ENCODE data around the gene STK39. TPM values are rescaled to one million over a fixed set of nuclear protein-coding genes. Genes with fewer than 3 reads are reported as not detected.

STK39 gene
- total RNA-seq, 1 donor from 2014 or later: 45.9 TPM

DNA sequence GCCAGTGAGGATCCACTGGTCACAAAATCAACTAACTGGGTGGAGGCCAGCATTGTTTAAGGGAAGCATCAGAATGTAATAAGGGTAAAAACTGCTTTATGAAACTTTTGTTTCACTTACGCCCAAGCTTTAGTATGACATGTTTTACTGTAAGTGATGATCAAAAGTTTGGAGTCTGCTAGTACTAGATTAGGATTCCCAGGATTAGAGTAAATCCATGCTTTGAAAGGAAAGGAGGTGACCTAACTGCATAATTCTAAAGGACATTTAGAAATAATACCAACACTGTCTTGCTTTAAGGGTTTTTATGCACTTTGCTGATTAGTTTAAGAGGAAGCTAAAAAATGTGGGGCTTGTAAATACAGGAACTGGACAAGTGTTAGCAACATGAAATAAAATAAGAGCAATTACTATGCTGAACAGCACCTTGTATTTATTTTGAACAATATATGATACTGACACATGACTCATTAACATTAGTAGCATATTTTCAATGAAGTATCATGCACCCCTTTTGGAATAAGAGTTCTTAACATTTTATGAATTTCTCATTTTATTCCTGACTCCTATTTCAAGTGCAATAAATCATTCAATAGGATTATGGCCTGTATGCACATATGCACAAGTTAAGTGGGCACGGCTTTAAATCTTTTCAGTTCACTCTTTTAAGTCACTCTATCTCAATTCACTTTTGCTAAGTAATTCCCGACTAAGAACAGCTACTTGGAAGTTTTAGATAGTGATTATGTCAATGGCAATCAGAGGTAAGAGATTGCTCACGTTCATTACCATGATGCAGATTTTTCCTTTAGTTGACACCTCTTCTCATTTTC, 62.5 kb downstream of the STK39 start:
- DNase-seq (ENCODE audit: low read depth): no peak

DNA sequence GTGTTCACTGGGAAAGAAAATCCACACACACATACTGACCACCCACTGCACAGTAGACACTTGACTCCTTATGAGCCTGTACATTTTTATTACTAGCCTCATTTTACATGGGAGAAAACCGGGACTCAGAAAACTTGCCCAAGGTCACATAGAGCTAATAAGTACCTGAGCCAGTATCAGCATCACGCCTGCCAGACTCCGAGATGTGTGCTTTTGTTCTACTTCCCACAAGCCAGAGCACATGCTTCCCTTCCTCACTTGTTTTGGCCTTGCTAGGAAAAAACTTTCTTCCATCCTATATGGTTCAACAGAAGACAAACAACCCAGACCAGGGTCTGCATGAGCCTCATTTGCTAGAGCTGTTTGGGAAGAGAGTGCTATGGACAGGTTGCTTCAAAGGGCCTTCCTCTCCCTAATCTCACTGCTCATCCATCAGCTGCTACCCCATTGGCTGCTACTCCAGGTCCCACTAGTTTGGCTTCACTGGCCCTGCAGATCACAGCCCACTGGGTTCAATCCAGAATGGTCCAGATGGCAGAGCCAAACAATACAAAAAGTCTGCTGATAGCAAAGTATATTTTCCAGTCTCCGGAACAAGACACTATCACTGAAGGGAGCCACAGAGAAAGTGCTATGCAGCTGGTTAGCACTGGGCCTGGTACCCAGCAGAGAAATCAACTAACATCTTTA, 63.9 kb downstream of the STK39 start:
- DNase-seq (ENCODE audit: low read depth): no peak

DNA sequence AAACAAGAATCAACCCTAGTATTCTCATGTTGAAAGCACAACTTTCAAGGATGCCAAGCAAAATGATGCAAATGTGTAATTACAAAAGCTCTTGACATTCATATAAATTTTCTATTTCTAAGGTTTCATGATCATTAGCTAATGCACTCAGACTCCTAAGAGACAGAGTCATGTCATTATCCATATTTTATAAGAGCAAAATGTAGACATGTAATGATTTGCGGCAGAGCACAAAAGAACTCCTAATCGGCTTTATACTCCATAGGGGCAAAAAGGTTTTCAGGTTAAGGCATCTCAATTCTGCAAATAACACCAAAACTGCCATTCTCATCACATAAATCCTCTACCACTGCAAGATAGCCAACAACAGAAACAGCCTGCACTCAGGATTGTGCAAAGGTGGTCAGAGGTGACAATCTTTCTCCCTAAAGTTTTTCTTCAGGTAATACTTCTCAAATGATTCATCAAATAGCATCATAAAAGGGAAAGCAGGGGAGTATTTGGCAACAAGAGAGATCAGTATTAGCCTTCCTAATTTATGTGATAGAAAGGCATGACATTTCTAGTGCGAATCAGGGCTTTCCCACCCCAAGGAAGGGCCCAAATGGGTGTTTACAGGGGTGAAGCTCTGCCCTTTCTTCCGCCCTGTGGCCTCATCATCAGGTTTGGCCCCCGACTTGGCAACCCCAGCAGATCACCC, 64.7 kb downstream of the STK39 start:
- DNase-seq (ENCODE audit: low read depth): no peak

DNA sequence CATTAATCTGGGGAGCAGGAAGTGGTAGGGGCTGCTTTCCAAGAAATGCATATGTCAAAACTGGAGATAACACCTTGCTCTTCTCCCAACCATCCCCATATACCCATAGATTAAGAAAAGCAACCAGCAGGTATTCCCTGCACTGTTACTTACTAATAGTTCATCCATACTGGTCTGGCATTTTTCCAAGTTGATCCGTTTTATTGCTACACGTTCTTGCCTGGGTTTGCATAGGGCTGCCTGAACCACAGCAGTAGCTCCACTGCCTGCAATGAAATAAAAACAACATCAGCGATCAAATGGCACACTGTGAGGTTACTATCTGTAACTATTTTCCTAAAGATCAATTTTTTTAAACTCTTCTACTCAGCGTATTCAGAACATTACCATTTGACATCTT, 65.6 kb downstream of the STK39 start:
- no peak for DNase-seq (ENCODE audit: low read depth)

DNA sequence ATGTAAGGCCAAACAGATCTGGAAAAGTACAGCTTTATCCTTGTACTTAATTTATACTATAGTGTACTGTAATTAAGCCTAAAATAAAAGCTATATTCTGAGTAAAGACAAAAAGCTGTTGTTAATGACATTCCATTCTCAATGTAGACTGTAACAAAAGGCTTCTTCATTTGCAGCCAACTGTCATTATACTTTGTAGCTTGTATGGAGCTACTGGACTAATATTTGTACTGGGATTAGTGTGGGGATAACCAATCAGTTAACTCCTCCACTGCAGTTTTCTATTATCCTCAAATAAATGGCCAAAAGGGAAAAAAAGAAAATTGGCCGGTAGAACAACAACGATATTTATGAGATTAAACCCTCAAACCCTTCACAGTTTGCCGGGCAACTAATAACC, 66.5 kb downstream of the STK39 start:
- DNase-seq (ENCODE audit: low read depth): no peak

DNA sequence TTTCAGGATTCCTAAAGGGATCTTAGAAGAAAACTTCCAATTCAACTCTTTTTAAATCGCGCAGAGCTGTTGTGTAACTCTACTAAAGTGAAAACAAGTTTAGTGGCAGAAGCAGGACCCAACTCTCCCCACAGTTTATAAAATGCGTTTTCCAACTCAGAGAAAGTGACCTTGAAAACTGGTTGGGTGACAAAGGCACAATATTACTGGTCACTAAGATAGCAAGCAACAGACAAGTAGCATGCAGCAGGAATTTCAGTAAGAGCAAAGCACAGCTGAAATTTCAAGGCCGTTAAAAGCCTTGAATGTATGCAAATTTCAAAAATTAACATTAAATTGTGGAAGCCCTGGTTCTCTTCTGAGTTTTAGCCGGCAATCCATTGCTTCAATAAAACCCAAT, 66.9 kb downstream of the STK39 start:
- no peak for DNase-seq (ENCODE audit: low read depth)

DNA sequence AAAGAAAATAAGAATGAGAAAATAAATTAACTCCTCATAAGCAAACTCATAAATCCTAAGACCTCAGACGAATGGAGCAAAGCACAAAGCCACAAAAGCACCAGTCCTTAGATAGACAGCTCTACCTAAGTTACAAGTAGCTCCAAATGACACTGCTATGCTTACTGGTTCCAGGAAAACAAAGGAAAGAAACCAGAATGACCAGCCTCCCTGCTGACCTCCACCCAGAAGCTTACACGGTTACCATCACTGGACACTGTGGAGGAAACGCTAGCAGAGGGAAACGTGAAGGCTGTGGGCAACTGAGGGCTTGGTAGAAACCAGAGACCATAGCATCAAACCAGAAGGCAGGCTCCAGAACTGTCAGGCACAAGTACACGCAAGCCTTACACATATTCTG, 67.8 kb downstream of the STK39 start:
- DNase-seq (ENCODE audit: low read depth): no peak

DNA sequence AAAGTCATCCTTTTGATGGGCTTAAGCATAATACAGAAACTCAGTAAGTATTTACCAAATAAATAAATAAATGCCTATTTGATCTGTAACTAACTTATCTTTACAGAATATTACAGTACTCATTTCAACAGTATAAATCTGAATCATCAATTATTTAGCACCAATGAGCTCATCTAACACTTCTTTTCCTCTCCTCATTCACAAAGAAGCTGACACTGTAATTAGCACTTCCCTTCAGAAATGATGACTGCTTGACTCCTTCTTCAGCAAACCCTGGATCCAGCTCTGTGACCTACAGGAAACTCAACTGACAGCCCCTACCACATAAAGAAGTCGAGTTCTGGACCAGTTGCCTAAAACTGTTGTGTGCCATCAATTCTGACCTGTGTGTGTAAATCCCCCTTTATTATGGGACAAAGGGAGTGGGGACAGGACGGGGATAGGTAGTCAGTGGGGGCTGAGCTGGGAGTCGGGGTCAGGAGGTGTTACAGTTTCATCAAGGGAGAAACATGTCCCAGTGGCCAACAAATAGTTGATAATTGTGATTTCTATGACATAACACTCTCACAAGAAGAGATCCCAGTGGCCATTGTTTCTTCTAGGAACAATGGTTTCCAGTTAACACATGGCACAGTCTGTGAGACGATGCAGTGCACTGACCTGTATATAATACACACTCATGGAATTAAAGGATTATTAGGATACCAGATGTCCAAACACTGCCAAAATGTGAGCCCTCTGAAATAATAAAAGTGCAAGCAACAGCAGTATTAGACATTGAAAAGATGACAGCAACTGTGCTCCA, 68.7 kb downstream of the STK39 start:
- DNase-seq (ENCODE audit: low read depth): no peak

DNA sequence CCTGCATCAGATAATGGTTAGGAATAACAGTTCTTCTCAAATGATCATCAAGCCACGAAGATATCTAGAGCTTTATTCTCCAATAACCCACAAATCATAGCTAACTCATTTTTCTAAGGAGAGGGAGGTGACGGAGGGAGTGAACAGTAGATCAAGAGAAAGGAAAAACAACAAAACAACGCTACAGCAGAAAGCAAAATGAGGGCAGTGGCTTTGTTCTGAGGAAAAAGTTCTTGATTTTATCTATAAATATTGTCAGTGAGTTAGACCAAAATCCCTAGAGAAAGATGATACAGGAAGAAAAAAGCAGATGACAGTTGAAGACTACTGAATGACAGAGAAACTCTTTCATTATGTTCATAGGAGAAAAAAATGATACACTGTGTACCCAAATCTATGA, 71.0 kb downstream of the STK39 start:
- DNase-seq (ENCODE audit: low read depth): no peak

DNA sequence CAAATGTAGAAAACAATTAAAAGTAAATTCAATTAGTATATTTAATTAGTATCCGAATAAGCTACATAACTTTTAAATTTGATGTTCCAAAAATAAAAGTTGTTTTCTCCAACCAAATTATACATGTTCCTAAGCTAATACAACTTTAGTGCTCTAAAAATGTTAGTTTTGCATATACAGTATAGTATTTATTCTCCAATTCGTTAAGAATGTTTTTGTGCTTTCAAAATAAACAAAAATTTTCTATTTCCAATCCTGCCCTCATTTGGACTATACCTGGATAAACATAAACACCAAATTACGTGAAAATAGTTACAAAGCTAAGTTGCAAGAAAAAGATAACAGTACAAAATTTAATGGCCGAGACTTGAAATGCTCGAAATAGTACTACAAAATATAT, 71.9 kb downstream of the STK39 start:
- DNase-seq (ENCODE audit: low read depth): no peak

DNA sequence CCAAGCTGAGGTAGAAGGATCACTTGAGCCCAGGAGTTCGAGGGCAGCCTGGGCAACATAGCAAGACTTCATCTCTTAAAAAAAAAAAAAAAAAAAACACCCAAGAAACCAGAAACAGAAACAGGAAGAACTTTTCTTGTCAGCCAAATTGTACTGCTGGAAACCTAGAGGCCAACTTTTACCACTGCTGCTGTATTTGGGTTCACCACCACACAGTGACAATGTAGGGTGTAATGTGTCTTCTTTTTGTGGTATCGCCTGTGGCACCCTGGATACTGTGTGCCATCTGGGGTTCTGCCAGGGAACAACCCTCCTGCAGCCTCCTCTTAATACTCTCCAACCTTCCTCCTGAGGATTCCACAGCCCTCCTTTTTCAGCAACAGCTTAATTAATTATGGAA, 72.6 kb downstream of the STK39 start:
- peak; percentile 71 for DNase-seq (ENCODE audit: low read depth)

DNA sequence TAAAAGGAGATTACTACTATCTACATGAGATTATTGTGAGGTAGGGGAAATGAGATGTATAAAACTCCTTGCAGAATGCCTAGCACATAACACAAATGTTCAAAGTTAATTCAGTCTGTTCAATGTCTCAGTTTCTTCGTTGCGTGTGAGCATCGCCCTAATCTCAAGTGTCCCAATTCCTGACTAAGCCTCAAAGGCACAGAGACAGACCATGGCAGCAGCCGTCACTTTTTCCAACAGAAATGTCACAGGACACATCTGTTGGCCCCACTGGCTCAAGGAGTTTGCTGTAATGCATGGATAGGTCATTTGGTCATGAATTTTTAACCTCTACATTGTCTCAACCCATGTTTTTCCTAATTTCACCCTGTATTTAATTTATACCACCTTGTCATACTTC, 75.3 kb downstream of the STK39 start:
- no peak for DNase-seq (ENCODE audit: low read depth)

DNA sequence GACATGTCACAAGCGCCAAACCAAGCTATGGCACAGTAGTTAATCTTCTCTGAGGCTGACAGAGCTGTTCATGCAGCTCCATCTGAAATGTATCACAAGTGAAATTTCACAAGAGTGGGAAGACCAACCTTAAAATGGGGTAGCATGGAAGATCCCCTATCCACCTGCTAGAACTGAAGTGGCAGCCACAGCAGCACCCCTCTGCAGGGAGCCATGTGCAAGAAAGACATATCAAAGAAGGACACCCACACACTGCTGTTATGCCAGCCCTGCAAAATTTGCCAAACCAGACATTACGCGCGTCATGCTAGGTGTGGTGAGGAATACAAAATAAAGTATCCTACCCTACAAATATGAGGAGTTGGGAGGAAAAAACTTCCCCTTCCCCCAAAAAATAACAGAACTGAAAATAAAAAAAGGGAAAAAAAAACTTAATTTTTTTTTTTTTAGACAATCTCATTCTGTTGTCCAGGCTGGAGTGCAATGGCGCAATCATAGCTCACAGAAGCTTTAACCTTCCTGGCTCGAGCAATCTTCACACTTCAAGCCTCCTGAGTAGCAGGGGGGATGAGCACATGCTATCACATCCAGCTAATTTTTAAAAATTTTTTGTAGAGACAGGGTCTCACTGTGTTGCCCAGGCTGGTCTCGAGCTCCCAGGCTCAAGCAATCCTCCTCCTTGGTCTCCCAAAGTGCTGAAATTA, 76.2 kb downstream of the STK39 start:
- DNase-seq (ENCODE audit: low read depth): no peak

DNA sequence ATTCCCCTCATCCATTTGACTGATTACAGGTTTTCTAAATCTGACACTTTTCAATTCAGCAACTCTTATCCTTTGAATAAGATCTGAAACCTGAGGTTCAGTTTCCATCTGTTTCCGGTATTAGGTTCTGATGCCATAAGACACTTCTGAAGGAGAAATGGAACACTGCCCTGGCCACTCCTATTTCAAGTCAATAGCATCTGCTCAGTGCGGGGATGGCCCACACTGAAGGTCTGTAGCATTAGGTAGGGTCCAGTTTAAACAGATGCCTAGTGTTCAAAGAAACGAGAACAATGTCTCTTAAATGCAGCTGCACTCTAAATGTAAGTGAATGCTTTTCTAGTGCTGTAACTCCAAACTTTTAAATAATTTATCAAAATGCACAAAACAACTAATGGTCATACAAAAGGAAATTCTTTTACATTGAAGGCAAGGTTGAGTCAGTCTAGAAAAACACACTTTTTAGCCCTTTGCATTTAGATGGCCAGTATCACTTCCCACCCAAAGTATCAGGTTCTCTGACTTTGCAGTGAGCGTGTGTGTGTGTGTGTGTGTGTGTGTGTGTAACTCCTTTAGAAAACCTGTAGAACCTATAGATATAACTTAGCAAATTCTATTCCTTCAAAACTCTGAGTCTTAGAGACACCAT, 78.2 kb downstream of the STK39 start:
- DNase-seq (ENCODE audit: low read depth): peak; percentile 53

DNA sequence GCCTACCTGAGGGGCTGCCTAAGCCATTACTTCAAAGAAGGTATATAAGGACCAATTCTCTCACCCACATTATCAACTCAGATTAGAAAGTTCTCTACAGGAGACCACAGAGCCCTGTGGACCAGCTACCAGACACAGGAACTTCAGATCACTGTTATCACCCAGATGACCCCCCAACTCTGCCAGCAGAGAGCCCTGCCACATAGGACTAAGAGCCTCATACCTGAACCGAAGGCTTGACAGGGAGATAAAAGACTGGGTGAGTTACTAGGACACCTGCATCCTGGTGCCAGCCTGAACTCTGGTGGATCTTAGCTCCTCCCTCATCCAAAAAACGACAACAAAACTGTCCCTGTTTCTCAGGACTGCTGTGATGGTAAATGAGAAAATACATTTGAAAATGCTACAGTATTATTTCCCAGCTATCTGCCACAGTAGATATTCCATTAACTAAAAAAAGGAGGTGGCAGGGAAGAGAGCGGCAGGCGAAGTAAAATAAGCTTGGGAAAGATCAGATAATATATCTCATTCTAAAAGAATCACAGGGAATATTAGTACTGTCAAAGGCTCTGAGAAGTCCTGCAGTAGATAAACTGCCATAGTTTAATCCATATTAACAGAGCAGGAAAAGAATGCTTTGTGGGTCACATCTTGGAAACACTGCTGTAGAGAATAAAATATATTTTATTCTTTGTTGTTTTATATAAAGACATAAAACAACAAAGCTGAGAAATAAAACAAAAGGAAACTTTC, 79.7 kb downstream of the STK39 start:
- no peak for DNase-seq (ENCODE audit: low read depth)

DNA sequence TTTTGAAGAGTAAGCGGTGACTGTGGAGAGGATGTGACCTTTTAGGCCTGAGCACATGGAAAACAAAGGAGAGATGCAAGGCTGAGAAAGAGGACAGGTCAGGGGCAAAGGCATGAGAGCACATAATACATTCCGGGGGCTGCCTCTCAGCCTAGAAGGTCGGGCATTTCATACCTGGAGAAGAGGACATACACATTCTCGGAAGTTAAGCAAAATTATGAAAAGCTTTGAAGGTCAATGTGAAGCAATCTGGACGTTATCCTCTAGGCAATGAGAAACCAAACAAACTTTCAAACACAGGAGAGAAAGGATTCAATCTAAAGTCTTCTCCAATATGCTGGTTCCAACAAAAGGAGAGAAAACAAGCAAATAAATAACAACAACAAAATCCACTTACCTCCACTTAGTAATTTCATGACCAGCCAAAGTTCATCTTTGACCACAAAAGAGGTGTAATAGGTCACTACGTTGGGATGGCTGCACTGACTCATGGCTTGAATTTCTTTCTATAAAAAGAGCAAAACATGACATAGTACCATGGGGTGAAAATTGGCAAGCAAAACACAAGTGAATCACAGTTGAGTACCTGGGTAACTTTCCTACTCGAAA, 80.4 kb downstream of the STK39 start:
- peak; percentile 58 for DNase-seq (ENCODE audit: low read depth)

DNA sequence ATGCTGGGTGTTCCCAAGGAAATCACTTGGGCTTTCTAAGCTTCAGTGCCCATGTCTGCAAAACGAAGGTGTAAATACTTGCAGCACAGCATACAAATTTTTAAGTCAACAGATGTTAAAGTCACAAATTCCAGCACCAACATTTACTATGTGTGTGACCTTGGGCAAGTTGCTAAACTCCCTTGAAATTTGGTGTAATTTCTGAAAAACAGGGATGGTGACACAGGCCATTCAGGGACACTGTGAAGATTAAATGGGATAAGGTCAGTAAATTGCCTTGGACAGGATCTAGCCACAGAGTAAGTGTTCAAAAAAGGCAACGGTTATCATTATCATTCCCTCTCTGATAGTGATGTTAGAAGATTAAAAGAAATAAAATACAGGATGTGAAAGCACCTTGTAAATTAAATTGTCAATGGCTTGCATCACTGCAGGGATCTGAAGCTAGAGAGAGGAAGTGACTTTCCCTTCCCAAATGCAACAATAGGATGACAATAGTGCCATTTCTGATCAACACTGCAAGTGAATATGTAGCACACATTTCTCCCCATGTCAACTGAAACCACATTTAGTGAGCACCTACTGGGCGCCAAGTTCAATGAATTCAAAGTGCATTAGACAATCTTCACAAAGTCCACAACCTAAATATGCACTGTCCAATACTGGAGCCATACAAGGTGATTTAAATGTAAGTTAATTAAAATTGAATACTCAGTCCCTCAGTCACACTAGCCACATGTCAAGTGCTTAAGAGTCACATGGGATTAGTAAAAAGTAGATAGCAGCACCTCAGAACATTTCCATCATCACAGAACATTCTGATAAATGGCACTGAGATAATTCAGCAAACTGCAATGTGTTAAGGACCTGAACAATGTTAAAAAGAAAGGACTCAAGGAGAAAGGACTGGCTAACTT, 81.2 kb downstream of the STK39 start:
- DNase-seq (ENCODE audit: low read depth): no peak

DNA sequence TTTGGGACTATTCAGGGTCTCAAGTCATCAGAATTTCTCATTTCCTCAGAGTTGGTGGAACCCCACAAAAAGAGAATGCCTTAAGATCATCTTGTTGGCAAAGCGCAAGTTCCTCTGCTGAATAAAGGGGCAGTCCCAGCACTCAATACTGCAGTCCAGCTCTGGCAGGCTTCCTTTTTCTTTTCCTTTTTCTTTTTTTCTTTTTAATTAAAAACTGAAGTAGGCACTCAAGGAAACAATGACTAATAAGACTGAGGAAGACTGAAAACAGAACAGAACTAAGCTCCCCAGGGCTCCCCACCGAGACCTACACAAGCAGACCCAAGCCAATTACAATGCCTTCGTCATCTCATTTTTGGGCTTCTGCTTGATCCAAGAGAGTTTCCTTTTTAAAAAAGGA, 82.0 kb downstream of the STK39 start:
- no peak for DNase-seq (ENCODE audit: low read depth)
